HPDE6-E6E7 (cell line): ENCODE measurements around the gene ACSM2B.
"Not testable (repeated sequence)": the region's sequence is repeated elsewhere in the genome, so short reads cannot be mapped to it uniquely, and the experiment has no call there.

Experiments used
- DNase-seq: peaks from one replicate; pipeline ENCODE4 v3.0.0; 2011; ENCODE audit warnings: missing footprints; ENCODE audit errors: extremely low spot score

The ACSM2B gene

DNA sequence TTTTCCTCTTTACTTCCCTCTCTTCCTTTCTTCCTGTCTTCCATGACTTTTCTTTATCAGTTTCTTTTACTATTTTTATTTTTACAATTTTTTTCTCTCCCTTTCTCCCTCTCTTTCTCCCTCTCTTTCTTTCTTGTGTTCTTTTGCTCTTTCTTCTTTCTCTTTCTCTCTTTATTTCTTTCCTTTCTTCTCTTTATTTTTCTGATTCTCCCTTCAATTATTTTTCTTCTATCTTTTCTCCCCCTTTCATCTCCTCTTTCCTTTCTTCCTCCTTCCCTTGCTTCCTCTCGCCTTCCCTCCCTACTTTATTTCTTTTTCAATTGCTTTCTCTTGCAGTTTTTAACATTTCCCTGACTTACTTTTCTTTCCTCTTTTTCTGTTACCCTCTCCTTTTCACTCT, 39.5 kb downstream of the ACSM2B start:
- not testable (repeated sequence) for DNase-seq

DNA sequence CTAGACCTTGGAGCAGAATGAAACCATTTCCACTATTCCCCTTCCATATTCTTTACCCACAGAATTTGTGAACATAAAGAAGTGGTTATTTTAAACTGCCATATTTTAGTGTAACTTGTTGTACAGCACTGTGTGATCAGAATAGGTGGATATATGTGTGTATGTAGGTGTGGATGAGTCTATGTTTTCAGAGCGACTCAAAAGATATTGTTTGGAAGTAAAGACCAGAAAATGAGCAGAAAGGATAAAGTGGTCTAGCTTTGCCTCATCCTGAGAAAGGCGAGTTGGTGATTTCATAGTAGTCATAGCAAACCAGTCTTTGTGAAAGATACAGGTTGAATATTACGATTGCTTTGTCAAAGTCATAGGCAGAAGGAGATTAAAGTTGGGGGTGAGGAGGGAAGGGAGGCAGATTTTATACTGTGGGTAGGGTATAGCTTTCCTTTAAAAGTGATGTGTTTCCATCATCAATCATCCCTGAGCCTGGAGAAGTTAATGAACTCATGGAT, 43.8 kb downstream of the ACSM2B start:
- not testable (repeated sequence) for DNase-seq

DNA sequence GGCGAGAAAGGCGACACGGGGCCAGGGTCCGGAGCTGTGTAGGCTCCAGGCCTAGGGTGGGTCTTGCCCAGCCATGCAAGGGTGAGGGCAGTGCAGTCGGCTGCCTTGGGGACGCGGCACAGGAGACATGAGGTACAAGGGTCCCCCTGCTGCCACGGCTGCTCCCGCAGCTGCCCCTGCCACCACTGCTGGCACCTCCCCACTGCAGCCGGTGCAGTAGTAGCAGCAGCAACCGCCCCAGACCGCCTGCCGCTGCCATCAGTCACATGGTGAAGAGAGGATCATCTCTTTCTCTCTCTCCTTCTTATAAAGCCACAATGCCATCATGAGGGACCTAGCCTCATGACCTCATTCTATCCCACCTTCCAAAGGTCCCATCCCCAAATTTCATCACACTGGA, 44.4 kb downstream of the ACSM2B start:
- not testable (repeated sequence) for DNase-seq

DNA sequence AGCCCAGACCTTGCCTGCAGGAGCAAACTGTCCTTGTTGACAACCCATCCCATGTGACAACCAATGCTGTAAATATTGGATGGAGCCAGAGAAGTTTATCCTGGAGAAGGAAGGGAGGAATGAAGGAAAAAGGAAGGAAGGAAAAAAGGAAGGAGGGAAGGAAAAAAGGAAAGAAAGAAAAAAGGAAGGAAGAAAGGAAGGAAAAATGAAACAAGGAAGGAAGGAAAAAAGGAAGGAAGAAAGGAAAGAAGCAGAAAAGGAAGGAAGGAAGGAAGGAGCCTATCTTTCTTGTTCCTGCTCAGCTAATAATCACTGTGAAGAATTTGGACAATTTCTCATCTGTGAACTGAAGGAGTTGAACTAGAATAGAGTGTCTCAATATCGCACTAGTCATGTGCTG, 56.1 kb downstream of the ACSM2B start:
- no peak for DNase-seq

DNA sequence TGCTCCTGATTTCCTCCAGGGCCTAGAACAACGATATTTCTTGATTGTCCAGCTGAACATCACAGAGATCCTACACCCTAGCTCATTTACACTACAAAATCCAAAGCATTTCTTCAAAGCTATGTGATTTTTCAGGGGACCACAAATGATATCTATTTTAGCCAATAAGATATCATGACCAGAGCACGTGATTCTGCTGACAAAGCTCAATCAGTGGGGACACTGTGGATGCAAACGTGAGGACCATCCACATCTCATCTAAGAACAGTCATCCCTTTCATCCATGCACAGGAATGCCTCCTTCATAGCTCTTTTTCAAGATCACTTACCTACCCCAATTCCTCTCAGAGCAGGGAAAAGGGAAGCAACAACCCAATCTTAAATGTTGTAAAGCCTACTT, 56.9 kb downstream of the ACSM2B start:
- no peak for DNase-seq

DNA sequence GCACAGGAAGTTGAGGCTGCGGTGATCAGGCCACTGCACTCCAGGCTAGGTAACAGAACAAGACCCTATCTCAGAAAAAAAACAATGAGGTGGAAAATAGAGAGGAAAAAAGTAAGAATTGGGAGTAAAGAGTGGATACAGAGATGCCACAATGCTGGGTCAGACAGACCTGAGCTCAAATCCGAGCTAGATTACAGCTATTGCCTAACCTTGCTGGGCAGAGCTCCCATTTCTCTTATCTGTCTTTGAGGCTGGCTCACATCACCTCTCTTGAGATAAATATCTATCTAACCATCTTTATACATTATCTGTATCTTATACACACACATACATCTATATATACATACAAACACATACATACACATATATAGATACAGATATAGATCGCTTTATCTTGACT, 59.0 kb downstream of the ACSM2B start:
- DNase-seq, result no peak

DNA sequence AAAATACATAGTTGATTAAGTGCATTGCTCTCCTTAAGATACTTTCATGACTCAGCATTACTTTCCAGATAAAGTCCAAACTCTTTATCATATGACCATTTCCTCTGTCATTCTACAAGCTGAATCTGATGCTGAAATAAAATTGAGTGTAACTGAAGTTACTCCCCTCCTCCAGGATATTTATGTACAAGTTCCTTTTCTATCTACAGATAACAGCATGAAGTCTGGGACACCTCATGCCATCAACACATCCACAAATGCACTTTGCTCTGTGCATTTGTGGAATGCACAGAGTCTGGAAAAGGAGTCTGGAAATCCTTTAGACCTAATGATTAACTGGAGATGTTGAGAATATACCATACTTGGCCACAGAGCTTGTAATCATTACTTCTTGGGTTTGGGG, 60.5 kb downstream of the ACSM2B start:
- DNase-seq, result no peak

DNA sequence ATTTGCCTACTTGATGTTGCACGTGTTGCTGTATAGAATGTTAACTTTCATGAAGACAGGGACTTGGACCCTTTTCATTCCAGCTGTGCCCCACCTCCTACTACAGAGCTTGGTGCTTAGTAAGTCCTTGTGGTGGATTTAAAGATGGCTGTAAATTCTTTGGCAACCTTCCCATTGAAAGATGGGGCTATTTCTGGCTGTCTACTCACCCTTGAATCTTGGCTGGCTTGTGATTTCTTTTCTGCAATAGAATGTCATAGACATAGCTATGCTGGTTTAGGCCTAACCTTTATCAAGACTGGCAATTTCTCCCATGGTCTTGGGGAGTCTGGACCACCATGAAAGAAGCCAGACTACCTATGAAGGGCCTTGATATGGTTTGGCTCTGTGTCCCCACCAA, 65.8 kb downstream of the ACSM2B start:
- no peak for DNase-seq

DNA sequence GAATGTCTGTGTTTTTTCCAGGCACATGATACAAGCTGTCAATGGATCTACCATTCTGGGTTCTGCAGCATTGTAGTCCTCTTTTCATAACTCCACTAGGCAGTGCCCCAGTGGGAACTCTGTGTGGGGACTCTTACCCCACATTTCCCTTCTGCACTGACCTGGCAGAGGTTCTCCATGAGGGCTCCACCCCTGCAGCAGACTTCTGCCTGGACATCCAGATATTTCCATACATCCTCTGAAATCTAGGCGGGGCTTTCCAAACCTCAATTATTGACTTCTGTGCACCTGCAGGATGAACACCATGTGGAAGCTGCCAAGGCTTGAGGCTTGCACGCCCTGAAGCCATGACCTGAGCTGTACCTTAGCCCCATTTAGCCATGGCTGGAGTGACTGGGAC, 68.9 kb downstream of the ACSM2B start:
- DNase-seq, result no peak

DNA sequence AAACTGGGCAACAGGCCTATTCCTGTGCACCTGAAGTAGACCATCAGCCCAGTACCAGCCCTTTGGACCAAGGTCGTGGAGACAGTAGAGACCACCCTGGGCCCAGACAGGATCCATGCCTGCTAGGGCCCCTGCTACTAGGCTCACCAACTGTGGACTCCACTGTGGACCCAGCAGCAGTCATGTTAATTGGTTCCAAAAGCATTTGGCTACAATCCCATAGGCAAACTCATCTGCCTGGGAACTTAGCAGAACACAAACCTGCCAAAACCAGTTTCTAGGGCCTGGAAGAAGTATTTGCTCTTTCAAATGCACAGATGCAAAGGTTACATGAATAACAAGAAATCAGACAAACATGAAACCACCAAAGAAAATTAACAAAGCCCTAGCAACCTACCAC, 71.7 kb downstream of the ACSM2B start:
- no peak for DNase-seq

DNA sequence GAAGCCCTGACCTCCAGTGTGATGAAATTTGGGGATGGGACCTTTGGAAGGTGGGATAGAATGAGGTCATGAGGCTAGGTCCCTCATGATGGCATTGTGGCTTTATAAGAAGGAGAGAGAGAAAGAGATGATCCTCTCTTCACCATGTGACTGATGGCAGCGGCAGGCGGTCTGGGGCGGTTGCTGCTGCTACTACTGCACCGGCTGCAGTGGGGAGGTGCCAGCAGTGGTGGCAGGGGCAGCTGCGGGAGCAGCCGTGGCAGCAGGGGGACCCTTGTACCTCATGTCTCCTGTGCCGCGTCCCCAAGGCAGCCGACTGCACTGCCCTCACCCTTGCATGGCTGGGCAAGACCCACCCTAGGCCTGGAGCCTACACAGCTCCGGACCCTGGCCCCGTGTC, 84.7 kb downstream of the ACSM2B start:
- DNase-seq, result not testable (repeated sequence)

DNA sequence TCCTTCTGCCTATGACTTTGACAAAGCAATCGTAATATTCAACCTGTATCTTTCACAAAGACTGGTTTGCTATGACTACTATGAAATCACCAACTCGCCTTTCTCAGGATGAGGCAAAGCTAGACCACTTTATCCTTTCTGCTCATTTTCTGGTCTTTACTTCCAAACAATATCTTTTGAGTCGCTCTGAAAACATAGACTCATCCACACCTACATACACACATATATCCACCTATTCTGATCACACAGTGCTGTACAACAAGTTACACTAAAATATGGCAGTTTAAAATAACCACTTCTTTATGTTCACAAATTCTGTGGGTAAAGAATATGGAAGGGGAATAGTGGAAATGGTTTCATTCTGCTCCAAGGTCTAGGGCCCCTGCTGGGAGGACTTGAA, 85.2 kb downstream of the ACSM2B start:
- DNase-seq, result not testable (repeated sequence)
